ENCODE results near the gene IPP.

IPP gene

GRCh38 chr1:45762291-45762690, 11.8 kb upstream of the IPP start:
- Histone ChIP-seq H3K4me1 (no peaks in the 10 kb centered on the region), H2AFZ (no peak overlapping the region), H3K4me2 (ENCODE audit: low read length) (no peak overlapping the region), H3K27ac (no peak overlapping the region), H3K79me2 (no peaks in the 10 kb centered on the region), H3K9ac (no peak overlapping the region), H3K9me3 (ENCODE audit: control insufficient read depth, low read length) (no peaks in the 10 kb centered on the region), H3K27me3 (ENCODE audit: control insufficient read depth, insufficient read depth, low read length) (no peaks in the 10 kb centered on the region), H3K36me3 (ENCODE audit: control insufficient read depth, insufficient read depth, low read length) (no peaks in the 10 kb centered on the region), H3K4me3 (ENCODE audit: low read depth, low read length) (no peak overlapping the region)
- TF ChIP-seq, protein P1, sequence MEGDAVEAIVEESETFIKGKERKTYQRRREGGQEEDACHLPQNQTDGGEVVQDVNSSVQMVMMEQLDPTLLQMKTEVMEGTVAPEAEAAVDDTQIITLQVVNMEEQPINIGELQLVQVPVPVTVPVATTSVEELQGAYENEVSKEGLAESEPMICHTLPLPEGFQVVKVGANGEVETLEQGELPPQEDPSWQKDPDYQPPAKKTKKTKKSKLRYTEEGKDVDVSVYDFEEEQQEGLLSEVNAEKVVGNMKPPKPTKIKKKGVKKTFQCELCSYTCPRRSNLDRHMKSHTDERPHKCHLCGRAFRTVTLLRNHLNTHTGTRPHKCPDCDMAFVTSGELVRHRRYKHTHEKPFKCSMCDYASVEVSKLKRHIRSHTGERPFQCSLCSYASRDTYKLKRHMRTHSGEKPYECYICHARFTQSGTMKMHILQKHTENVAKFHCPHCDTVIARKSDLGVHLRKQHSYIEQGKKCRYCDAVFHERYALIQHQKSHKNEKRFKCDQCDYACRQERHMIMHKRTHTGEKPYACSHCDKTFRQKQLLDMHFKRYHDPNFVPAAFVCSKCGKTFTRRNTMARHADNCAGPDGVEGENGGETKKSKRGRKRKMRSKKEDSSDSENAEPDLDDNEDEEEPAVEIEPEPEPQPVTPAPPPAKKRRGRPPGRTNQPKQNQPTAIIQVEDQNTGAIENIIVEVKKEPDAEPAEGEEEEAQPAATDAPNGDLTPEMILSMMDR (IDR thresholded peaks at IDR 0.05) = no peak

DNA sequence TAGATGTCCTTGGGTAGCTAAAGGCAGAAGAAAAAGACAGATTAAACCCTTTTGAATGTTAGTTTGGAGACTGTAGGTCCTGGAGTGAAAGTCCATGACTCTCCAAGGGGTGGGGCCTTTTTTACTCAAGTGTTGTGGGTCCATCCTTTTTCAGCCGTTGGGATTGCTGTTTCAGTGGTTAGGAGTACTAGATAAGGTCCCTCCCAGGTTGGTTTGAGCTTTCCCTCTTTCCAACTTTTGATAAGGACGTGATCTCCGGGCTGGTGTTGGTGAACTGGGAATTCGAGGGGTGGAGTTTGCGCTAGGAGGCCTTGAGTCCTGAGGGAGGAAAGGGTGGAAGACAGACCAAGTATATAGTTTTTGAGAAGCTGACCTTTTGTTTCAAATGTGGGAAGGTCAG, 5.2 kb upstream of the IPP start:
- Histone ChIP-seq H2AFZ (no peak overlapping the region), H3K27ac (no peak overlapping the region), H3K9me3 (ENCODE audit: control insufficient read depth, low read length) (no peaks in the 10 kb centered on the region), H3K4me1 (no peaks in the 10 kb centered on the region), H3K9ac (no peak overlapping the region), H3K4me3 (ENCODE audit: low read depth, low read length) (no peak overlapping the region), H3K4me2 (ENCODE audit: low read length) (no peak overlapping the region), H3K79me2 (no peaks in the 10 kb centered on the region), H3K27me3 (ENCODE audit: control insufficient read depth, insufficient read depth, low read length) (no peaks in the 10 kb centered on the region), H3K36me3 (ENCODE audit: control insufficient read depth, insufficient read depth, low read length) (no peaks in the 10 kb centered on the region)
- TF ChIP-seq, protein P1 (IDR thresholded peaks at IDR 0.05) = no peak

- TF ChIP-seq, protein P1 (IDR thresholded peaks at IDR 0.05) = no peak
- Histone ChIP-seq H3K9me3 (ENCODE audit: control insufficient read depth, low read length) (no peaks in the 10 kb centered on the region), H2AFZ (no peak overlapping the region), H3K9ac (no peak overlapping the region), H3K27me3 (ENCODE audit: control insufficient read depth, insufficient read depth, low read length) (no peaks in the 10 kb centered on the region), H3K4me3 (ENCODE audit: low read depth, low read length) (no peak overlapping the region), H3K79me2 (no peaks in the 10 kb centered on the region), H3K36me3 (ENCODE audit: control insufficient read depth, insufficient read depth, low read length) (no peaks in the 10 kb centered on the region), H3K4me2 (ENCODE audit: low read length) (no peak overlapping the region), H3K27ac (no peak overlapping the region), H3K4me1 (no peaks in the 10 kb centered on the region)
Observed at GRCh38 chr1:45753248-45754037, 3.0 kb upstream of the IPP start.

DNA sequence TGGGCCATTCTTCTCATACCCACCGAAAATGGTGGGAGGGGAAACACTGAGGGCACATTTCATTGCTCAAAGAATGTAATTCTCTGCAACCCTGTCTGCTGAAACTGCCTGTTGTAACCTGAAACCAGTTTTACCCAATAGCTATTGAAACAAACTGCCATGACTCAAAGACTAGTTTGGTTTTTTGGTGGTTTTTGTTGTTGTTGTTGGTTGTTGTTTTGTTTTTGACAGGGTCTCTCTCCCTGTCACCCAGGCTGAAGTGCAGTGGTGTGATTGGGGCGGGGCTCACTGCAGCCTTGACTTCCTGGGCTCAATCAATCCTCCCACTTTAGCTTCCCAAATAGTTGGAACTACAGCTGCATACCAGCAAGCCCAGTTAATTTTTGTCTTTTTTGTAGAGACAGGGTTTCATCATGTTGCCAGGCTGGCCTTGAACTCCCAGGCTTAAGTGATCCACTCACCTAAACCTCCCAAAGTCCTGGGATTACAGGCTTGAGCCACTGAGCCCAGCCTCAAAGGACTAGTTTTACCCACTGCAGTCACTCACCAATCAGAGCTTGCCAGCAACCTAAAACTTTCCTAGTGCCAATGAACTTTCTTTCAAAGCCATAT, 2.1 kb upstream of the IPP start:
- Histone ChIP-seq H3K27ac (no peak overlapping the region), H3K4me2 (ENCODE audit: low read length) (no peak overlapping the region), H3K4me1 (no peaks in the 10 kb centered on the region), H3K9me3 (ENCODE audit: control insufficient read depth, low read length) (no peaks in the 10 kb centered on the region), H3K27me3 (ENCODE audit: control insufficient read depth, insufficient read depth, low read length) (no peaks in the 10 kb centered on the region), H2AFZ (no peak overlapping the region), H3K36me3 (ENCODE audit: control insufficient read depth, insufficient read depth, low read length) (no peaks in the 10 kb centered on the region), H3K9ac (no peak overlapping the region), H3K79me2 (no peaks in the 10 kb centered on the region), H3K4me3 (ENCODE audit: low read depth, low read length) (no peak overlapping the region)
- TF ChIP-seq, protein P1 (IDR thresholded peaks at IDR 0.05) = no peak
